Measurements from ENCODE around the gene GAS6. TPM values are rescaled to one million over a fixed set of nuclear protein-coding genes. Genes with fewer than 3 reads are reported as not detected.

The GAS6 gene
- total RNA-seq, 1 donor from 2014 or later, result 210 TPM

DNA sequence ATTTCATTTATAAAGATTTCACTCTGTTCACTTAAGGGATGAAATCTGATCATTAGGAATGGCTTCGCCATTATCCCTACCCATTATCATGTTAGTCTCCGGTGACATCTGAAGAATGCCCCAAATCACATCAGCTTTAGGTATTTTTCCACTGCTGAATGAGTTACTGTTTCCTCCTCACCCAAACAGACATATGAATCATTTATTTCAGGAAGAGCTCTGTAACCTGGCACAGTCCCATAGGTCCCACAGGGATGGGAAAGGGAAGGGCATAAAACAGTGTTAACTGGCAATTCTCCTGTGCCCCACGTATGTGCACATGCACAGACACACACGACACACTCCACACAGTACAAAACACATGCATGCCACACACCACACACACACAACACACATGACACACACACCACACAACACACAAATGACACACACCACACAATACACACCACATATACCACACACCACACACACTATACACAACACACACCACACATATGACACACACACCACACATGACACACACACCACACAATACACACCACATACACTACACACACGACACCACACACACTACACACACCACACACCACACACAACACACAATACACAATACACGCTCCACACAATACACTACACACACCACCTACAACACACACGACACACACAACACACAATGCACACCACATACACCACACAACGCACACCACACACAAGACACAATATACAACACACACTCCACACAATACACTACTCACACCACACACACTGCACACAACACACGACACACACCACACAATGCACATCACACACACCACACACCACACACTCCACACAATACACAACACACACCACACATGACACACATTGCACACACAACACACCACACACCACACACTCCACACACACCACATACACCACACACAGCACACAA, 89.4 kb downstream of the GAS6 start:
- ATAC-seq (no peak), DNase-seq (no peak)
- intact Hi-C loops (cut with micrococcal nuclease), result no loop called here

DNA sequence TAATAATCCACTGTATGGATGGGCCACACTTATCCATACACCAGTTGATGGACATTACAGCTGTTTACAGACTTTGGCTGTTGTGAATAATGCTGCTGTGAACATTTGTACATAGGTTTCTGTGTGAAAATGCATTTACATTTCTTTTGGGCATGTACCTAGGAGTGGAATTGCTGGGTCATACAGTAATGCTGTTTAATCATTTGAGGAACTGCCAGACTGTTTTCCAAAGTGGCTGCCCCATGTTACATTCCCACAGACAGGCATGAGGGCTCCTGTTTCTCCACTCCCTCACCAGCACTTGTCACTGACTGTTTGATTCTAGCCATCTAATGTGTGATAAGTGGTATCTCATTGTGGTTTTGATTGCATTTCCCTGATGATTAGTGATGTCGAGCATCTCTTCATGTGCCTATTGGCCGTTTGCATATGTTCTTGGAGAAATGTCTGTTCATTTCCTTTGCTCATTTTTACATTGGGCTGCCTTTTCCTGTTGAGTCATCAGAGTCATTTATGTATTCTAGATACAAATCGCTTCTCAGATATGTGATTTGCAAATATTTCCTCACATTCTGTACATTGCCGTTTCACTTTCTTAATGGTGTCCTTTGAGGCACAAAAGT, 92.1 kb downstream of the GAS6 start:
- DNase-seq, result no peak
- intact Hi-C loops (cut with micrococcal nuclease), result no loop called here
- ATAC-seq, result no peak

DNA sequence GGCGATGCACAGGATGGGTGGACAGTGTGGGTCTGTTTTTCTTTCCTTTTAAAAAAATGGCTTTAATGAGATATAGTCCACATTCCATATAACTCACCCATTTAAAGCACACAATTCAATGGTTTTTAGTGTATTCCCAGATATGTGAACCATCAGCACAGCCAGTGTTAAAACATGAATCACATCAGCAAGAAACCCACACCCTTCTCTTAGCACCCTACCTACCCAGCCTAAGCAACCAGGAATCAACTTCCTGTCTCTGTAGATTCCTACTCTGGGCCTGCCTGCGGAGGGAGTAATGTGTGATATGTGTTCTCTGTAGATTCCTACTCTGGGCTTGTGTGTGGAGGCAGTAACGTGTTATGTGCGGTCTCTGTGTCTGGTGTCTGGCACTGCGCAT, 92.9 kb downstream of the GAS6 start:
- no peak for DNase-seq
- no peak for ATAC-seq
- intact Hi-C loops (cut with micrococcal nuclease), result no loop called here

Other genes with a start within 250 kb of the GAS6 start
- gene ATP4B, start 205.9 kb downstream of the GAS6 start, total RNA-seq, result not detected
- gene GRK1, start 196.9 kb downstream of the GAS6 start, total RNA-seq, result 0.42 TPM
- 12.1 TPM for gene TMEM255B, start 104.8 kb downstream of the GAS6 start, total RNA-seq
- gene C13orf46, start 110.0 kb upstream of the GAS6 start, total RNA-seq, result 0.37 TPM